ENCODE data around the gene WNK2.

Gene WNK2

GRCh38 chr9:93232388-93232960 lies 48.5 kb downstream of the WNK2 start:
- no peak overlapping the region for H3K27ac ChIP-seq
- H3K9ac ChIP-seq = no peak overlapping the region
- H3K4me1 ChIP-seq (ENCODE audit: low read depth, poor library complexity, severe bottlenecking) = peaks cover 43% of the 10 kb centered on the region
- no peaks in the 10 kb centered on the region for H3K27me3 ChIP-seq (ENCODE audit: insufficient read depth, low read depth)
- H3K79me2 ChIP-seq (ENCODE audit: insufficient read depth, low read depth) = peaks cover under 1% of the 10 kb centered on the region; the same call in 1 of the 2 replicates
- TF ChIP-seq CTCF (conservative IDR thresholded peaks at IDR 0.05; ENCODE audit: low read depth, low read length) = no peak
- no peak overlapping the region for H3K4me3 ChIP-seq (IDR thresholded peaks at IDR 0.05; ENCODE audit: insufficient read depth, low read depth, low read length)
- no peak overlapping the region for H2AFZ ChIP-seq (ENCODE audit: low read depth)
- H4K20me1 ChIP-seq (ENCODE audit: insufficient read depth) = no peaks in the 10 kb centered on the region
- no peaks in the 10 kb centered on the region for H3K36me3 ChIP-seq (ENCODE audit: insufficient read depth)
- H3K4me2 ChIP-seq = no peak overlapping the region

GRCh38 chr9:93233033-93233432 lies 49.1 kb downstream of the WNK2 start:
- no peaks in the 10 kb centered on the region for H3K27me3 ChIP-seq (ENCODE audit: insufficient read depth, low read depth)
- no peak overlapping the region for H3K27ac ChIP-seq

GRCh38 chr9:93234600-93234999 lies 50.7 kb downstream of the WNK2 start:
- H2AFZ ChIP-seq (ENCODE audit: low read depth) = no peak overlapping the region
- H3K36me3 ChIP-seq (ENCODE audit: insufficient read depth) = no peaks in the 10 kb centered on the region
- no peak for TF ChIP-seq CTCF (conservative IDR thresholded peaks at IDR 0.05; ENCODE audit: low read depth, low read length)
- no peak overlapping the region for H3K4me3 ChIP-seq (IDR thresholded peaks at IDR 0.05; ENCODE audit: insufficient read depth, low read depth, low read length)
- no peaks in the 10 kb centered on the region for H3K27me3 ChIP-seq (ENCODE audit: insufficient read depth, low read depth)
- H3K4me1 ChIP-seq (ENCODE audit: low read depth, poor library complexity, severe bottlenecking) = peaks cover 64% of the 10 kb centered on the region
- no peaks in the 10 kb centered on the region for H3K79me2 ChIP-seq (ENCODE audit: insufficient read depth, low read depth)
- no peaks in the 10 kb centered on the region for H4K20me1 ChIP-seq (ENCODE audit: insufficient read depth)
- no peak overlapping the region for H3K9ac ChIP-seq
- no peak overlapping the region; the same call in 1 of the 2 replicates for H3K4me2 ChIP-seq
- no peak overlapping the region for H3K27ac ChIP-seq

More at GRCh38 chr9:93233033-93233432, 49.1 kb downstream of the WNK2 start:
- no peak overlapping the region for H3K4me2 ChIP-seq
- H3K36me3 ChIP-seq (ENCODE audit: insufficient read depth) = no peaks in the 10 kb centered on the region
- H4K20me1 ChIP-seq (ENCODE audit: insufficient read depth) = no peaks in the 10 kb centered on the region
- peaks cover 48% of the 10 kb centered on the region for H3K4me1 ChIP-seq (ENCODE audit: low read depth, poor library complexity, severe bottlenecking)
- H2AFZ ChIP-seq (ENCODE audit: low read depth) = no peak overlapping the region
- no peak overlapping the region for H3K9ac ChIP-seq
- TF ChIP-seq CTCF (conservative IDR thresholded peaks at IDR 0.05; ENCODE audit: low read depth, low read length) = no peak
- H3K79me2 ChIP-seq (ENCODE audit: insufficient read depth, low read depth) = no peaks in the 10 kb centered on the region
- no peak overlapping the region for H3K4me3 ChIP-seq (IDR thresholded peaks at IDR 0.05; ENCODE audit: insufficient read depth, low read depth, low read length)

GRCh38 chr9:93235300-93235960 lies 51.5 kb downstream of the WNK2 start:
- H3K36me3 ChIP-seq (ENCODE audit: insufficient read depth) = no peaks in the 10 kb centered on the region
- peaks cover 67% of the 10 kb centered on the region for H3K4me1 ChIP-seq (ENCODE audit: low read depth, poor library complexity, severe bottlenecking)
- no peaks in the 10 kb centered on the region for H4K20me1 ChIP-seq (ENCODE audit: insufficient read depth)
- no peak overlapping the region for H3K9ac ChIP-seq
- H2AFZ ChIP-seq (ENCODE audit: low read depth) = no peak overlapping the region
- no peak overlapping the region for H3K4me3 ChIP-seq (IDR thresholded peaks at IDR 0.05; ENCODE audit: insufficient read depth, low read depth, low read length)
- H3K4me2 ChIP-seq = peak overlapping the region; percentile 37
- H3K79me2 ChIP-seq (ENCODE audit: insufficient read depth, low read depth) = no peaks in the 10 kb centered on the region
- H3K27ac ChIP-seq = no peak overlapping the region; the same call in 1 of the 2 replicates
- no peaks in the 10 kb centered on the region for H3K27me3 ChIP-seq (ENCODE audit: insufficient read depth, low read depth)
- TF ChIP-seq CTCF (conservative IDR thresholded peaks at IDR 0.05; ENCODE audit: low read depth, low read length) = no peak

Data from KMS-11 (cell line).